Activated T-cell treated with anti-CD3 and anti-CD28 coated beads, Interleukin-2, amount 50 U/mL, for 48 hours (primary cell): ENCODE results near the gene F11.
"Not testable (repeated sequence)": the region's sequence is repeated elsewhere in the genome, so short reads cannot be mapped to it uniquely, and the experiment has no call there.

Source experiments
- DNase-seq, 2 experiments: peaks; one replicate each; pipeline ENCODE4 v3.0.0-alpha.2; 2020

The F11 gene

GRCh38 chr4:186300659-186301390, 34.8 kb downstream of the F11 start:
- DNase-seq = no peak

DNA sequence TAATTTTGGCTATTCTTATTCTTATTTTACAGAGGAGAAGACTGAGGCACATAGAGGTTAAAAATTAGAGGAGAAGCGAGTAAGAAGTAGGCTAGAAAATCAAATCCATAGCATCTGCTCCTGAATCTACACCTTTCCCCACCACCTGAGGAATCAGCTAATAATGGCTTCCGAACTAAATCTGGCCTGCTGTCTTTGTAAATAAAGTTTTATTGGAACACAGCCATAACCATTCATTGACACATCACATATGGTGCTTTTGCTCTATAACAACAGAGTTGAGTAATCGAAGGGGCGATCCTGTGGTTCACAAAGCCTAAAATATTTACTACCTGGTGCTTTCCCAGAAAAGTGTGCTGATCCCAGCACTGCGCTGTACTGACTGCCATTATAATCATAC, 38.2 kb downstream of the F11 start:
- DNase-seq = no peak

DNA sequence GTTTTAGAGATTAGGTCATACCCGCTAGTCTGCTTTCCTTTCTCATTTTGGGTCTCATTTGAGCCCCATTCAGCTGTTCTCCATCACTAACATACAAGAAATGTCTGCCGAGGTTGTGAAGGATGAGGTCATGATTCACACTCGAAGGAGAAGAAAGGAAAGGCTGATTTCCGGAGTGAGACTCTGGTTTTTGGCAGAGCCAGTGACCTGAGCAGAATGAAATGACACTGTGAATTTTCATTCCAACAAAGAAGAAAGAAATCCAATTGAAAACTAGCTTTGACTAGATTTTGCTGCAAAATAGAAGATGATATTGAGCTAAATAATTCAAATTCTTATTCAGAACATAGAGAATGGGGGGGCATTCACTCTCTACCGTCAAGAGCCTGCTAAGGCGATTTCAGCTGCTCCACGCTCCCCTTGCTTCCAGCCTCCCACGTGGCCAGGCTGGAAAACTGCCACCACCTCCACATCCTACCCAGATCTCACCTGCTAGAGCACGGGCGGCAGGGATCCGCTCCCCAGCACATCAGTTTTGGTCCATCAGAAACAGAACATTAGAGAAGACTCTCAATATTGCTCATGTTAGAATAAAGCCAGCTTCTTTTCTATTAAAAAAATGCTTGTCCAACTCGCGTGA, 39.0 kb downstream of the F11 start:
- no peak for DNase-seq

- DNase-seq = no peak
Measured at GRCh38 chr4:186307497-186307896, 41.5 kb downstream of the F11 start.

DNA sequence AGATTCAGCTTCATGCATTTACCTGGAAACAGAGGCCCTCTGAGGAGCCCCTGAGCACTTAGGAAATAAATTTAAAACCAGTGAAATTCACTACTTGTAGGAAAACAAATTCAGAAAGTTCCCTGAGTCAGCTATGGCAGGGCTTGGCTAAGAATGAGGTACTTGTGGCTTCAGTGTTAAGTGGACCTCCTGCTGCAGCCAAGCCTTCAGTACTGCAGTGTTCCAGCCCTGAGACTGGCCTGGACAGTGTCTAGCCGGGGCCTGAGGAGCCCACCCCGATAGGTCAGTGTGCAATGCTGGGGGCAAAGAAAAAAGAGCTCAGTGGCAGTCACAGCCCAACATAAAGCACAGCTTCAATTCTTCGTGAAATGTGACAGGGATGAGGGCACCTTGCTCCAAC, 41.9 kb downstream of the F11 start:
- DNase-seq = no peak

DNA sequence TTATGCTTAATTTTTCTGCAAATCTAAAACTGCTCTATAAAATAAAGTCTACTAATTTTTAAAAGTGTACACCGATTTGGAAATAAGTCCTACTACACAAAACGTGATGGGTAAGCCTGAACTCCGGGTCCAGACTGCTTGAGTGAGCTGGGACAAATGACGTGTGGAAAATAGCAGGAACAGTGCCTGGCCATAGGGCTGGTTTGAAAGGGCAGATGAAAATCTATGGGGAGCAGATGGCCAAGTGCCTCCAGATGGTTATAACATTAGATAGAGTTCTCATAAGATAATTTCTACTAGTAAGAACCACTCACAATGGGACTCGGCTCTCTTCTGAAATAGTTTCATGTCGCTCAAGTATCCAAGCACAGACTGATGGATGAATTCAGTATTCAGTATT, 52.5 kb downstream of the F11 start:
- no peak for DNase-seq

- not testable (repeated sequence) for DNase-seq
Measured at GRCh38 chr4:186324660-186325059, 58.7 kb downstream of the F11 start.

DNA sequence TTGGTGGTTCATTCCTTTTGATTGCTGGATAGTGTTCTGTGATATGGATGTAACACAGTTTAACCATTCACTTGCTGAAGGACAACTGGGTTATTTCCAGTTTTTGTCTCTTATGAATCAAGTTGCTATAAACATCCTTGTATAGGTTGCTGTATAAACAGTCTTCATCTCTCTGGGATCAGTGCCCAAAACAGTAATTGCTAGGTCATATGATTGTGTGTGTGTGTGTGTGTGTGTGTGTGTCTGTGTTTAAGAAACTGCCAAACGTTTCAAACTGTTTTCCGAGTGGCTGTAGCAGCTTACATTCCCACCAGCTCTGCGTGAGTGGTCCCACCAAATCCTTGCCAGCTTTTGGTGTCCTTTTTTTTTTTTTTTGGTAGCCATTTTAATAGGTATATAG, 60.4 kb downstream of the F11 start:
- DNase-seq = no peak

DNA sequence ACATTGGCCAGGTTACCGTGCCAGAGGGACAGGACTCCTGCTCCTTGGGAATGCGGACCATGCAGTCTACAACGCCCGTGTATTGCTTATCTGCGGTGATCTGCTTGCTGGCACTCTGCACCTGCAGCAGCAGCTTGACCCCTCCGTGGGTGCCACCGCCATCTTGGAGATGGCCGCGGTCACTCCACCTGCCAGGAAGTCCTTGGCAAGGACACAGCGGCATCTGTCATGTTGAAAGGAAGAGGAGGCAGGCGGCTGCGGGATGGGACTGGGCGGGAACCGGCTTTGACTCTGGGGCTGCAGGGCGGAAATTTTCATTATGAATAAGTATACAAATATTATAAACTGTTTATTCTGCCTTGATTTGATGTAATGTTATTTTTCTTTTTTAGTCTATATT, 63.4 kb downstream of the F11 start:
- no peak for DNase-seq

- no peak for DNase-seq
Measured at GRCh38 chr4:186330368-186330767, 64.4 kb downstream of the F11 start.

- no peak for DNase-seq
Measured at GRCh38 chr4:186335793-186336192, 69.8 kb downstream of the F11 start.
